Measurements from ENCODE around the gene PLXNA4.
A peak's percentile ranks its signal among the peaks of the same experiment; 100 is the strongest.

Gene PLXNA4

GRCh38 chr7:132345543-132346129 is 230.6 kb downstream of the PLXNA4 start:
- H3K27ac Mint-ChIP-seq, result no peak overlapping the region
- H3K27me3 Mint-ChIP-seq, result peaks cover 12% of the 10 kb centered on the region

GRCh38 chr7:132345030-132345429 is 231.2 kb downstream of the PLXNA4 start:
- no peaks in the 10 kb centered on the region for H3K36me3 Mint-ChIP-seq
- no peaks in the 10 kb centered on the region for H3K9me3 Mint-ChIP-seq
- peaks cover 12% of the 10 kb centered on the region for H3K27me3 Mint-ChIP-seq
- no peak overlapping the region for H3K27ac Mint-ChIP-seq
- no peaks in the 10 kb centered on the region for H3K4me1 Mint-ChIP-seq
- no peak overlapping the region for H3K4me3 Mint-ChIP-seq

More at GRCh38 chr7:132345543-132346129, 230.6 kb downstream of the PLXNA4 start:
- Mint-ChIP-seq H3K9me3 (no peaks in the 10 kb centered on the region), H3K4me1 (no peaks in the 10 kb centered on the region), H3K4me3 (no peak overlapping the region), H3K36me3 (no peaks in the 10 kb centered on the region)

DNA sequence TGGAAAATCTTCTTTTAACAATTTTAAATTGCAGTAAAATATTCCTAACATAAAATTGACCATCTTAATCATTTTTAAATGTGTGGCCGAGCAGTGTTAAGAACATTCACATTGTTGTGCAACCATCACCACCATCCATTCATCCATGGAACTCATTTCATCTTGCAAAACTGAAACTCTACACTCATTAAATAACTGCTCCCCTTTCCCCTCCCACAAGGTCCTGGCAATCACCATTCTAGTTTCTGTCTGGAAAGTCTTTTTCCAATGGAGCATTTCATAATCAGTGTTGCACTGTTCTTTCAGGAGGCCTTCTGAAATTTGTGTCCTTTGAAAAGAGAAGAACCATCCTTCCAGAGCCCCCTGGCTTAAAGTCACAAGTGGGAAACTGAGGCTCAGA is 233.1 kb downstream of the PLXNA4 start:
- no peak overlapping the region for H3K4me3 Mint-ChIP-seq
- no peak overlapping the region for H3K27ac Mint-ChIP-seq
- H3K9me3 Mint-ChIP-seq, result no peaks in the 10 kb centered on the region
- no peaks in the 10 kb centered on the region for H3K36me3 Mint-ChIP-seq
- no peaks in the 10 kb centered on the region for H3K4me1 Mint-ChIP-seq
- H3K27me3 Mint-ChIP-seq, result peaks cover 8% of the 10 kb centered on the region

DNA sequence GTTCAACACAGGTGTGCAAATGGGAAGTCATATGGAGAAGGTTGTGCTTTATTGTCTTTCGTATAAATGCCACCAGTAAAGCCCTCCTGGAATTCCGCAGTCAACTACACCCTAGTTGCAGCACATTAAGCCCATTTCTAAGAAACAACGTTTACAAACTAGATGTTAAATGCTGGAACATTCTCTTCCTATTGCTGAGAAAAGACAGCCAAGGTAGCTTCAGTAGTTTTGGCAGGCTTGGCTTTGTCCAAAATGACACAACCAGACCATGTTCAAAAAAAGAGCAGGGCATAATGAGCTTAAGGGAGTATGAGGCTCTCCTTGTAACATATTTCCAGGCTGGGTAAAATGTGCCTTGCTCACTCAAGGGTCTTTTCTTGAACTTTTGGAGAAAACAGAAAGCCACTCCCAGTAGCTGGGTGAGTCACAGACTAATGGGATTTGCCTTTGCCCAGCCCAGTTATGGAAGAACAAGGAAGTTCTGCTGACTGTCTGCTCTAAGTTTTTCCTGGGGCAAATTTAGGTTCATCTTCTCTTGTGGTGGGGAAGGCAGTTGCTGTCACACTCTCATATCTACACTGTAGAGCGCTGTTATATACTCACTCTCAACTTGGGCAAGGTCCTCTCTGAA is 238.7 kb downstream of the PLXNA4 start:
- no peaks in the 10 kb centered on the region for H3K9me3 Mint-ChIP-seq
- no peaks in the 10 kb centered on the region for H3K4me1 Mint-ChIP-seq
- no peak overlapping the region for H3K4me3 Mint-ChIP-seq
- H3K27me3 Mint-ChIP-seq, result peaks cover 5% of the 10 kb centered on the region
- H3K36me3 Mint-ChIP-seq, result no peaks in the 10 kb centered on the region
- no peak overlapping the region for H3K27ac Mint-ChIP-seq

- Mint-ChIP-seq H3K36me3 (no peaks in the 10 kb centered on the region), H3K4me1 (no peaks in the 10 kb centered on the region), H3K9me3 (no peaks in the 10 kb centered on the region), H3K27ac (no peak overlapping the region), H3K27me3 (peaks cover 5% of the 10 kb centered on the region), H3K4me3 (no peak overlapping the region)
Measured at GRCh38 chr7:132336797-132337196, 239.5 kb downstream of the PLXNA4 start.

DNA sequence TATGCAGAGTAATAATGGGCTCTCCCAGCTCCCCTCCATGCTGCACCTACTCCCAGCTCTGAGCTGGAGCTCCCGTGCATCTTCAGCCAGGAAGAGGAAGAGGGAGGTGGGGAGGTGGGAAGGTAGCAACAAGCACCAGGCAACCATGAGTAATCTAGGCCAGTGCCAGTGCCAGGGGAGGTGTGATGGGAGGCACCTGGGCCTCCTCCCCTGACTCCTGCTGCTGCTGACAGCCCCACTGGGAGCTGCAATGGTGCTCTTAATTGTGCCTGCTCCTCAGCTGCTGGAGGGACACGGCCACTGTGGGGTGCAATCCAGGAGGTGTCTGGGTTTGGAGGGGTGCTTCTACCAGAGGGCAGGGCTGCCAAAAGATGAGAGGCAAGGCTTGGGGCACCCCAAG is 243.0 kb downstream of the PLXNA4 start:
- Mint-ChIP-seq H3K27me3 (peaks cover 4% of the 10 kb centered on the region), H3K9me3 (no peaks in the 10 kb centered on the region), H3K27ac (no peak overlapping the region), H3K4me1 (no peaks in the 10 kb centered on the region), H3K36me3 (no peaks in the 10 kb centered on the region), H3K4me3 (no peak overlapping the region)

- H3K27me3 Mint-ChIP-seq, result peaks cover 1% of the 10 kb centered on the region
- H3K36me3 Mint-ChIP-seq, result no peaks in the 10 kb centered on the region
- no peak overlapping the region for H3K27ac Mint-ChIP-seq
- no peaks in the 10 kb centered on the region for H3K9me3 Mint-ChIP-seq
- no peaks in the 10 kb centered on the region for H3K4me1 Mint-ChIP-seq
- no peak overlapping the region for H3K4me3 Mint-ChIP-seq
Measured at GRCh38 chr7:132328760-132329159, 247.5 kb downstream of the PLXNA4 start.

- H3K4me1 Mint-ChIP-seq, result no peaks in the 10 kb centered on the region
- H3K27ac Mint-ChIP-seq, result no peak overlapping the region
- H3K4me3 Mint-ChIP-seq, result no peak overlapping the region
- H3K36me3 Mint-ChIP-seq, result no peaks in the 10 kb centered on the region
- peaks cover 1% of the 10 kb centered on the region for H3K27me3 Mint-ChIP-seq
- no peaks in the 10 kb centered on the region for H3K9me3 Mint-ChIP-seq
Measured at GRCh38 chr7:132328047-132328620, 248.1 kb downstream of the PLXNA4 start.

DNA sequence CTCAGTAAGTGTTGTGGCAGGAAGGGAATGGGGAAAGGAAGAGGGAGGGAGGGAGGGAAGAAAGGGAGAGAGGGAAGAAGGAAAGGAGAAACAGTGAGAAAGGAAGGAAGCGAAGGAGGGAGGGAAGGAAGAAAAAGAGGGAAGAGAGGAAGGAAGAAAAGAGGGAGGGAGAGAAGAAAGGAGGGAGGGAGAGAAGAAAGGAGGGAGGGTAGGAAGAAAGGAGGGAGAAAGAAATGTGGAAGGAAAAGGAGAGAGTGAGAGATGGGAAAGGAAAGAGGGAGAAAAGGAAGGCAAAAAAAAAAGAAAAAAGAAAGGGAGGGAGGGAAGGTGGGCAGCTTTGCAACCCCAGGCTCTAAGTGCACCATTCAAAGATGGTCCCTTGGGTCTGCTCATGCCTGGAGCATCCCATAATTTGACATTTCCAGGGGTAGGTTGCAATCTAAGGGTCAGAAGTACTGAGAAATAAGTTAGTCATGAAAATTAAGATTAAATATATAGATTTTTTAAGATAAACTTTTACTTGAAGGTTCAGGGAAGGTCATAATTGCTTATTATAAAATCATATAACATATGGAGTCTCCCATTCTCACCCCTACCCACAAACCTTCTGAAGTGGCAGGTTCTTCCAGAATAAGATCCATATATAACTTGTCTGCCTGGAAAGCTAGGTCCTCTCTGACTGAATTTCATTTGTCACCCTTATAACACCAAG is 249.2 kb downstream of the PLXNA4 start:
- no peak overlapping the region for H3K4me3 Mint-ChIP-seq
- peaks cover 1% of the 10 kb centered on the region for H3K27me3 Mint-ChIP-seq
- no peaks in the 10 kb centered on the region for H3K9me3 Mint-ChIP-seq
- no peaks in the 10 kb centered on the region for H3K4me1 Mint-ChIP-seq
- no peaks in the 10 kb centered on the region for H3K36me3 Mint-ChIP-seq
- no peak overlapping the region for H3K27ac Mint-ChIP-seq

- no peaks in the 10 kb centered on the region for H3K9me3 Mint-ChIP-seq
- no peak overlapping the region for H3K4me3 Mint-ChIP-seq
- H3K36me3 Mint-ChIP-seq, result no peaks in the 10 kb centered on the region
- peaks cover 12% of the 10 kb centered on the region for H3K4me1 Mint-ChIP-seq
- H3K27ac Mint-ChIP-seq, result no peak overlapping the region
- H3K27me3 Mint-ChIP-seq, result peaks cover 14% of the 10 kb centered on the region
Measured at GRCh38 chr7:132322970-132323369, 253.3 kb downstream of the PLXNA4 start.

- Mint-ChIP-seq H3K9me3 (peaks cover 5% of the 10 kb centered on the region), H3K4me3 (no peak overlapping the region), H3K4me1 (peaks cover 12% of the 10 kb centered on the region), H3K27me3 (peaks cover 20% of the 10 kb centered on the region), H3K36me3 (peaks cover 2% of the 10 kb centered on the region), H3K27ac (no peak overlapping the region)
Measured at GRCh38 chr7:132321387-132321786, 254.9 kb downstream of the PLXNA4 start.

GRCh38 chr7:132319481-132319880 is 256.8 kb downstream of the PLXNA4 start:
- no peak overlapping the region for H3K4me3 Mint-ChIP-seq
- peaks cover 22% of the 10 kb centered on the region for H3K27me3 Mint-ChIP-seq
- H3K36me3 Mint-ChIP-seq, result peaks cover 2% of the 10 kb centered on the region
- H3K4me1 Mint-ChIP-seq, result peaks cover 12% of the 10 kb centered on the region
- peaks cover 5% of the 10 kb centered on the region for H3K9me3 Mint-ChIP-seq
- no peak overlapping the region for H3K27ac Mint-ChIP-seq

GRCh38 chr7:132318352-132319318 is 257.6 kb downstream of the PLXNA4 start:
- H3K27ac Mint-ChIP-seq, result no peak overlapping the region
- peak overlapping the region; percentile 32 for H3K4me3 Mint-ChIP-seq
- H3K36me3 Mint-ChIP-seq, result peaks cover 2% of the 10 kb centered on the region

GRCh38 chr7:132317701-132318351 is 258.4 kb downstream of the PLXNA4 start:
- Mint-ChIP-seq H3K4me3 (no peak overlapping the region), H3K27me3 (peaks cover 23% of the 10 kb centered on the region)

More at GRCh38 chr7:132318352-132319318, 257.6 kb downstream of the PLXNA4 start:
- H3K9me3 Mint-ChIP-seq, result peaks cover 5% of the 10 kb centered on the region
- H3K4me1 Mint-ChIP-seq, result peaks cover 12% of the 10 kb centered on the region
- peaks cover 21% of the 10 kb centered on the region for H3K27me3 Mint-ChIP-seq

More at GRCh38 chr7:132317701-132318351, 258.4 kb downstream of the PLXNA4 start:
- H3K27ac Mint-ChIP-seq, result no peak overlapping the region
- peaks cover 5% of the 10 kb centered on the region for H3K9me3 Mint-ChIP-seq
- H3K36me3 Mint-ChIP-seq, result peaks cover 2% of the 10 kb centered on the region
- H3K4me1 Mint-ChIP-seq, result peaks cover 12% of the 10 kb centered on the region
